Uterus (tissue), 4 donors: ENCODE measurements around the gene C1QBP. TPM values are rescaled to one million over a fixed set of nuclear protein-coding genes. Genes with fewer than 3 reads are reported as not detected.
"Not testable (repeated sequence)": the region's sequence is repeated elsewhere in the genome, so short reads cannot be mapped to it uniquely, and the experiment has no call there.

ENCODE experiments used
- DNase-seq, 2 donors: peaks; one replicate each; pipeline ENCODE4 v3.0.0-alpha.2; 2019 to 2020
- H3K27ac ChIP-seq, 2 donors: fragments of 200-600 bp; sonication (generic); 1 replicate in 1 of 2; 2 replicates in 1 of 2; pipeline ENCODE4 v1.5.1; 2016 to 2018
- H3K27me3 ChIP-seq, 2 donors: fragments of 200-600 bp; sonication (generic); one replicate each; pipeline ENCODE4 v1.5.1; 2018 to 2019; ENCODE audit warnings: control low read depth in 1 of 2
- H3K36me3 ChIP-seq, 2 donors: fragments of 200-600 bp; sonication (generic); one replicate each; pipeline ENCODE4 v1.5.1; 2019; ENCODE audit warnings: control low read depth in 1 of 2
- H3K4me1 ChIP-seq, 2 donors: fragments of 200-600 bp; sonication (generic); one replicate each; pipeline ENCODE4 v1.5.1; 2018 to 2019; ENCODE audit warnings: control low read depth in 1 of 2
- H3K4me3 ChIP-seq, 2 donors: fragments of 200-600 bp; sonication (generic); 1 replicate in 1 of 2; 2 replicates in 1 of 2; pipeline ENCODE4 v1.5.1; 2018 to 2019; ENCODE audit warnings: mild to moderate bottlenecking in 1 of 2
- H3K9me3 ChIP-seq, 2 donors: fragments of 200-600 bp; sonication (generic); one replicate each; pipeline ENCODE4 v1.5.1; 2019; ENCODE audit warnings: control low read depth in 1 of 2
- CTCF ChIP-seq, 4 experiments: fragments of 200-600 bp in 2 of 4; fragments of 450-650 bp in 2 of 4; sonication (generic) in 2 of 4; IDR thresholded peaks; one replicate each; pipeline ENCODE4 v1.5.1; 2016 to 2019; ENCODE audit warnings: antibody characterized with exemption in 4 of 4, mild to moderate bottlenecking in 2 of 4, moderate library complexity in 1 of 4
- POLR2A ChIP-seq, 2 donors: fragments of 450-650 bp; IDR thresholded peaks; one replicate each; pipeline ENCODE4 v1.6.1; 2016; ENCODE audit warnings: antibody characterized with exemption in 2 of 2, mild to moderate bottlenecking in 1 of 2, moderate library complexity in 1 of 2
- intact Hi-C: fragments of 100-400 bp; cut with DNase I; formaldehyde crosslinking; loops from one replicate; pipeline ENCODE4 v1.15.1; 2023; ENCODE audit warnings: low total_unique reads
- total RNA-seq, 4 donors: library from RNA; depleted of rRNA in 3 of 4; stranded (reverse); fragments of >200 nt in 3 of 4; gene quantifications; one replicate each; pipeline versions ENCODE4 v1.1.0 to v1.2.4, GENCODE V29; 2014 to 2023
- donor health status: DM: yes; HTN: yes; CAD: no.

C1QBP gene
- total RNA-seq, 4 donors from 2014 or later = 49.2 to 98.4 (median 80.7) TPM

DNA sequence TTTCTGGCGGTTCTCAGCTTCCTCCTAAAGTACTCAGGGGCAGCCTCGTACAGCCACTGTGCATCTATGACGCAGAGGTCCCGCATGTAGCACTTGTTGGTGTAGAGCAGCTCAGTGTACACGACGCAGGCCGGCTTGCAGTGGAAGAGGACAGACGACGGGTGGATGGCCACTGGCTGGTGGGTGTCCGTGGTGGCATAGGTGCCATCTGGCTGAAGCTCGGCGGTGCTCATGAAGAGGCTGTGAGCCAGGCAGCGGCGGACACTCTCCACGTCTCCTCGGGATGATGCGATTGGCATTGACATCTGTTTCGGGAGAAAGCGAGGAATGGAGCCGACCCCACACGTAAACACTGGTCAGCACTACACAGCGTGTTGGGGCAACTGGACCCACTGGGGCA lies 5.3 kb upstream of the C1QBP start:
- no peaks in the 10 kb centered on the region for H3K27me3 ChIP-seq
- intact Hi-C loops = no loop called here
- H3K36me3 ChIP-seq = no peaks in the 10 kb centered on the region
- no peaks in the 10 kb centered on the region for H3K4me1 ChIP-seq
- H3K27ac ChIP-seq = no peak overlapping the region
- H3K4me3 ChIP-seq = no peak overlapping the region
- DNase-seq = no peak
- no peak for TF ChIP-seq POLR2A (IDR thresholded peaks at IDR 0.05)
- no peak for TF ChIP-seq CTCF (IDR thresholded peaks at IDR 0.05)
- no peaks in the 10 kb centered on the region for H3K9me3 ChIP-seq

DNA sequence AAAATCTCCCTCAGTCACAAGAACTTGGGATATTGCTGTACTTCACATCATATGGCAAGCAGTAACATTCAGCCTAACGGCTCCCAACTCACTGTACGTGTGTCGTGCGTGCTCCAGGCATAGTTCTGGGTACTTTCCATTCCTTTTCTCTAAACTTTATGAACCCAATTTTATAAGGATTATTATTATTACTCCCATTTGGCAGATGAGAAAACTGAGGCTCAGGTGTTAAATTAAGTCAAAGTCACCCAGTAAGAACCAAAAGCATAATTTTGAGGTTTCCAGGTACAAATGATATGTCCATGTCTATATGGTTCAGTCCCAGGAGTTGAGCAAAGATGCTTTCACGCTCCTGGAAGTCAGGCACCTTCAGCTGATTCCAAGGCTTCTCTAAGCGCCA lies 4.8 kb upstream of the C1QBP start:
- Histone ChIP-seq H3K36me3 (no peaks in the 10 kb centered on the region), H3K9me3 (no peaks in the 10 kb centered on the region), H3K4me3 (no peak overlapping the region), H3K27me3 (no peaks in the 10 kb centered on the region), H3K4me1 (no peaks in the 10 kb centered on the region), H3K27ac (no peak overlapping the region)
- intact Hi-C loops = no loop called here
- no peak for DNase-seq
- TF ChIP-seq CTCF (IDR thresholded peaks at IDR 0.05) = no peak

- Histone ChIP-seq H3K4me1 (peaks cover 5 to 7% of the 10 kb centered on the region in 2 donors), H3K36me3 (no peaks in the 10 kb centered on the region), H3K4me3 (peak overlapping the region; percentile 47 to 95), H3K27ac (peak overlapping the region; percentile 67 to 69), H3K9me3 (no peaks in the 10 kb centered on the region), H3K27me3 (no peaks in the 10 kb centered on the region)
- intact Hi-C loops = no loop called here
- no peak for TF ChIP-seq CTCF (IDR thresholded peaks at IDR 0.05)
- TF ChIP-seq POLR2A (IDR thresholded peaks at IDR 0.05) = no peak
- DNase-seq = no peak
These were observed 450 bp upstream of the C1QBP start for GRCh38 chr17:5439446-5439764.

GRCh38 chr17:5437721-5438317 lies 1.1 kb downstream of the C1QBP start:
- TF ChIP-seq CTCF (IDR thresholded peaks at IDR 0.05) (no peak), POLR2A (IDR thresholded peaks at IDR 0.05) (no peak)
- no peaks in the 10 kb centered on the region for H3K9me3 ChIP-seq
- DNase-seq = no peak
- H3K27ac ChIP-seq = peak overlapping the region; percentile 67 to 69
- H3K27me3 ChIP-seq = no peaks in the 10 kb centered on the region
- intact Hi-C loops = no loop called here
- H3K4me3 ChIP-seq = peak overlapping the region; percentile 47 to 95
- H3K36me3 ChIP-seq = no peaks in the 10 kb centered on the region
- peaks cover 5 to 7% of the 10 kb centered on the region in 2 donors for H3K4me1 ChIP-seq

- DNase-seq, H3K36me3 ChIP-seq, intact Hi-C loops, H3K9me3 ChIP-seq, H3K4me3 ChIP-seq, H3K27ac ChIP-seq, H3K27me3 ChIP-seq, H3K4me1 ChIP-seq: not testable (repeated sequence)
These were observed 3.1 kb downstream of the C1QBP start for GRCh38 chr17:5435781-5436315.

DNA sequence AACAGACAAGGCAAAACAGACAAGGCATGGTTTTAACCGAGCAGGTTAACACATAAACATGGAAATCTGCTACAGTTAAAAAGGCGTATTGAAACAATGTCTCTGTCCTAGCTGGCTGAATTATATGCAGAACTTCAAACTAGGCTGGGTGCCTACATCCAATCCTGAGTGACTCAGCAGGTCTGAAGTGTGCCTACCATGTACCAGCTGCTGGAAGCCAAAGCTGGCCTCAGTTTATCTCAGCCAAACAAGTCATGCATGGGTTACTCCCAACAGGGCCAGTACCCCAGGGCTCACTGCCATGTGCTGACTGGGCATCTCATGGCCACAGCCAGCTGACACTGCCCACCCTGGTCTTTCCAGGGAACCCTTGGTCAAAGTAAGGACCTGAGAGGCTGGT lies 4.0 kb downstream of the C1QBP start:
- no peak for TF ChIP-seq CTCF (IDR thresholded peaks at IDR 0.05)
- TF ChIP-seq POLR2A (IDR thresholded peaks at IDR 0.05) = no peak
- H3K27ac ChIP-seq = no peak overlapping the region
- DNase-seq = no peak
- no peaks in the 10 kb centered on the region for H3K9me3 ChIP-seq
- intact Hi-C loops = no loop called here
- H3K4me1 ChIP-seq = peaks cover 5 to 7% of the 10 kb centered on the region in 2 donors
- H3K36me3 ChIP-seq = no peaks in the 10 kb centered on the region
- no peak overlapping the region for H3K4me3 ChIP-seq
- H3K27me3 ChIP-seq = no peaks in the 10 kb centered on the region
